GM18498 (cell line): ENCODE results near the gene CAMK1D.
"Not testable (repeated sequence)": the region's sequence is repeated elsewhere in the genome, so short reads cannot be mapped to it uniquely, and the experiment has no call there.

Experiments
- ATAC-seq: cut with Tn5 transposase; IDR thresholded peaks from one replicate; pipeline ENCODE4 v1.9.1; 2021; ENCODE audit warnings: mild to moderate bottlenecking, moderate library complexity; ENCODE audit not compliant: unreplicated experiment

CAMK1D gene

DNA sequence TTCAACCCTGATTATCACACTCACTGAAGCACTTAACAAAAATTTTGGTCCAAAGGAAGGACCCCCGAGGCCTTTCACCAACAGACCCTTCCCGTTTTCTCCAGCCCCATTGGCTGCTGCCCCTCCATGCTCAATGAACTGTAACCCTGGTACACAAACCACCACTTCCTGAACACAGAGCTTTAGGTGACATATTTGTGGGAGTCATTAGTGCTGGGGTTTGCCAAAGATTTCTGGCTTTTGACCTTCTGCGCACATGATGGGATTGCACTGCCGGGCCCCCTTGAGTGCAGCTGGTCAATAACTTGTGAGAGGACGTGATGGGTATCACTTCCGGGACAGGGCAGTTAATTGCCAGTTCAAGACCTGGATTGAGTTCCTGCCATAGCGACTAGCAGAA, 9.0 kb upstream of the CAMK1D start:
- ATAC-seq, result no peak

DNA sequence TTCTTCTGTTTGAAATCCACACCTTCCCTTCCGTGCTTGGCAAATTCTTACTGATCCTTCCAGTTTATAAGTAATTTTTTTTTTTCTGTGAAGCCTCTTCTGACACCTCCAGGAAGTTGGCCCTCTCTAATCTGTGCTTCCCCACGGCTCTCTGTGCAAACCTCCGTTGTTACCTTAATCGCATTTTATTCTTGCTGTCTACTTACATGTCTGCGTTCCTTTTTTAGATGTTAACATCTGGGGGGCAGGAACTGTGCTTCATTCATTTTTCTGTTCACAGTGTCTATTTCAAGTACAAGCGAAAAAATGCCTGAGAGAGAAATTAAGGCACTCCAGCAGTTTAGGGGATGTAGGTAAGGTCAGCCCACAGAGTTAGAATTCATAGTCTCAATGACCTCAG, 8.4 kb upstream of the CAMK1D start:
- no peak for ATAC-seq

DNA sequence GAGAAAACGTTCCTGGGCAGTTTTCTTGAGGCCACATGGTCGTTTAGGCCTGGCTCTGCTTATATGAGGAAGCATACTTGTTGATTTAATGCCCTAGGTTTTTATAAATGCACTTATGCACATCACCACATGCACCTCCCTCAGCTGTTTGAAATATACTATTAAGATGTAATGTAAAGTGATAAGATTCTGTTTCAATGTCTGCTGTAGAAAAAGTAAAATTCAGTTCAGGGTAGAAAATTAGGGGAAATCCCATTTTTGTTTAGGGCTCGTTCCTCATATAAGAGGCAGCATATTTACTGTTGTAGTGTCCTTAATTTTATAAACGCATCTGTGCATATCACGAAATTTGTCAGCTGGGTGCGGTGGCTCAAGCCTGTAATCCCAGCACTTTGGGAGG, 7.8 kb upstream of the CAMK1D start:
- no peak for ATAC-seq

DNA sequence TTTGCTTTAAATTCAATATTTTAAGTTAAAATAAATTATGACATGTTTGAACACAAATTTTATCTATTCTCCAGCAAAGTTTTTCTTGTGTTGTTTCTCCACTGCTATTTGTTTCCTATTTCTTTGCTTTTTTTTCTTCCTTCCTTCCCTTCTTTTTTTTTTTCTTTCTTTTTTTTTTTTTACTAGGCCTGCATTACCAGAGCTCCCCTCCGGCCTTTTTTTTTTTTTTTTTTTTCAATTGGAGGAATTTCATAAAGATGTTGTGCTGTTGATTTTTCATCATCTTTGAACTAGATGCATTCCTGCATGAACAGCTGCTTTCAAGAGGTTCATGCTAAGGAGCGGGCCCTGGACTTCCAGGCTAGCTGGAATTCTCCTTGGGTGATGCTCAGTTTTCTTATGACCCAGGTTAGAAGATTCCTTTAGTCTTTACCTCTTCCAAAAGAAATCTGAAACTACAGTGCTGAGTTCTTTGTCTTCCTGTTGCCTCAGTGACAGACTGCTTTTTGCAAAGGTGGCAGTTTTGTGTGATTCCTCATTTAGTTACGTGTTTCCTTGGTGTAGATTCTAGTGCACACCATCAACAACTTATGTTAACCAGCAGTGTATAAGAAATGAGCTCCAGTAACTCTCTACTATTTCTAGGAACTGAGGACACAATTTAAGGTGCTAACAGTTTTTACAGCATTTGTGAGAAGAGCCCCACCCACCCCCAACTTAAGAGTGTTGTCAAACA, 4.8 kb upstream of the CAMK1D start:
- no peak for ATAC-seq

DNA sequence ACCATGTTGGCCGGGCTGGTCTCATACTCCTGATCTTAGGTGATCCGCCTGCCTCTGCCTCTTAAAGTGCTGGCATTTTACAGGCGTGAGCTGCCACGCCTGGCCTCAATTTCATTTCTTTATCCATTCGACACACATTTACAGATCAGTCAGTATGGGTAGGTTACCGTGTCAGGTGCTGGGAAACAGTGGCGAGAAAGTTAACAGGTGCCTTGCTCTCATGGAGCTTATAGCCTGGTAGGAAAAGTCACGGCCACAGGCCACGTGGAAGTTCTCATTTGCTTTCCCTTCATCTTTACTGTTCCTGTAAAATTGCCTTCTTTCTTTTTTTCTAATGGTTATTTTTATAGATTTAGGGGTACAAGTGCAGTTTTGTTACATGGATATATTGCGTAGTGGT, 2.6 kb upstream of the CAMK1D start:
- no peak for ATAC-seq

DNA sequence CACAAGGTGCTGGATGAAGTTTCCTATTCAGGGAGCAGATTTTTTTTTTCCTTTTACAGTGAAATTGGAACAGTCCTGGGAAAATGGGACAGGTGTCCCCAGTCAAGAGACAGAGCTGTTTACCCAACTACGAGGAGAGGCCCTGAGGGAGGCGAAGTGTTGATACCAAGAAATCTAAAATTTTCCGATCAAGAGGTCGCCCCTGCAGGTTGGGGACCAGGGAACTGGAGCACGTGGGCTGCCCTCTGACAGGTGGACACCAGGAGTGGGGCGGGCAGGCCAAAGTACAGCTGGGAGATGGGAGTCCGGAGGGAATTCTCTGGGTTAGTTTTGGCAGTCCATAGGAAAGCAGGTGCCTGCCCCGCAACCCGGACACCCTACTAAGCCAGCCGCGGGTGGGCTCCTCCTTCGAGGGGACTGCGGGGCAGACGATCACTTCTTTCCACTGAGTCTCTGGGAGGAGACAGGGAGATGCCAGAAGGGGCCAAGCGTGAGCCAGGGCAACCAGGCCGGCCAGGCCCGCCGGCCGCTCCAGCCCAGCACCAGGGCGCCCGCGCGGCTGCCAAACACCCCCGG, 965 bp upstream of the CAMK1D start:
- no peak for ATAC-seq

DNA sequence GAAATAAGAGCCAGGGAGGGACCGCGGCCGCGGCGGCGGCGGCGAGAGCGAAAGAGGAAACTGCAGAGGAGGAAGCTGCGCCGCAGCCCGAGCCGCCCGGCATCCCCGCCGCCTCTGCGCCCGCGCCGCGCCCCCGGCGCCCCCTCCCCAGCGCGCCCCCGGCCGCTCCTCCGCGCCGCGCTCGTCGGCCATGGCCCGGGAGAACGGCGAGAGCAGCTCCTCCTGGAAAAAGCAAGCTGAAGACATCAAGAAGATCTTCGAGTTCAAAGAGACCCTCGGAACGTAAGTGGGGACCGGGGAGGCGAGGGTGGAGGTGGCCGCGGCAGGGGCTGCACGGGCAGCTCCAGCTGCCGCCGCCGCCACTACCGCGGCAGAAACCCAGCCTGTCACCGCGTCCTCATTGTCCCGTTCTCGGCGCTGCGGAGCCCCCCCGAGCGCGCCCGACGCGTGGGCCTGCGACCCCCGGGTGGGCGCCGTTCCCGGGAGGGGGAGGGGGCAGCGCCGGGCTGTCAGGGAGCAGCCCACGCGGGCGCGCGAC, 351 bp downstream of the CAMK1D start:
- ATAC-seq, result peak; percentile 60

DNA sequence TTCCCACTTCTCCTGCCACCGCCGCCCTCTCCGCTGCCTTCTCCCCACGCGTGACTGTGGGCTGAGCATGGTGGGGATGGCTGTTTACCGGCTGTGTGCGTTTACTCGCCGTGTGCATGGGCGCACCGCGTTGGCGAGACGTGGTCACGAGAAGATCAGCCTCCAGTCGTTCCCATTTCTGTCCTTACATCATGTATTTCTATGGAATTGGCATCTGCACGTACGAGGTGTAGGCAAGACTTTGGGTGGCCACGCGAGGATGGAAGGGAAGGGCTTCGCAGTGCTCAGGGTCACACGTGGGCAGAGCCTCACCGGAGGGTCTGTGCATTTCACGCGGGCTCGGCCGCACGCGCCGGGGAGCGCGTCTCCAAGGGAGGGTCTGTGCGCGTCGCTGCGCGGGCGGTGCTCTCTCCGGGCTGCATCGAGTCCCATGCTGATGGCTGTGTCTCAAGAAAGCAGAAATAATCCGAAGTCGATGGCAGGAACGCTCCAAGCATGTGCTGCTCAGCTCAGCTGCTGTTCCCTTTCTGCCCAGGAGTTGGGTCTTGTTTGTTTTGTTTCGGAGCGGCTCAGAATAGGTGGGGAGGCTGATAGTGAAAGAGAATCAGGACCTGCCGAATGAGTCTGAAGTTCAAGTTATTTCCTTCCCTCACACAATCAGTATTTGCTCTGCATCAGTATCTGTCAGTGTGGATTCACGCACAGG, 973 bp downstream of the CAMK1D start:
- ATAC-seq, result no peak

DNA sequence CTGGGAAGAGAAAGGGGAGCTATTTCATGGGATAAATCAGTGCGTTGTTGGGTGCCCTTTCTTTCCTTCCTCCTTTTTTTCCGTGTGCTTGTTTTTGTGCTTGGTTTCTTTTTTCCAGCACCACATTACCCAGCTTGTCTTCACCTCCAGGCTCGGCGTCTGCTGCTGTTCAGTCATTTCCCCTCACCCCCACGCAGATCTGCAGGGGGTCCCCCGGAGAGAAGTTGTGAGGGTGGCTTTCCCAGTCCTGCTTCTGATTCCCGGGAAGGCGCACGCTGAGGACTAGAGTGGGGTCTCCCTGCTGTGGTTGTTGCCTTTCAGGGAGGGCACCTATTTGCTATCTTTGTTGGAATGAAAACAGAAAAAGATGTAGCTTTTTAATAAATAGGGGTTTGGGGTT, 1.6 kb downstream of the CAMK1D start:
- ATAC-seq, result no peak

DNA sequence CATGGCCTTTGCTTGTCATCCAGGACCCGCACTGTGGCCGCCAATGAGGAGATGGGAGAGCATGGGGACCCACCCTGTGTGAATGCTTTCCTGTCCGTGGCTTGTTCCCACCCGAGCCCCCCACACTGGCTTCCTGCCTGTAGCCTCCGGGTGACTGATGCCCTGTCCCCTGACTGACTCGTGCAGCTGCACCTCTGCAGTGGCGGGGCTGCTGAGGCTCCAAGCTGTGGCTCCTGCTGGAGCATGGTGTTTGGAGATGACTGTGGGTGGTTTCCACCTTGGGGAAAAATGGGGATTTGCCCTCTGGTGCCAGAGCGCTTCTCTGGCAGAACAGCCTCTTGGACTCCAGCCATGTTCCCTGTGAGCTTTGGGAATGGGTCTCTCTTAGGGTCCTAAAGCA, 2.1 kb downstream of the CAMK1D start:
- no peak for ATAC-seq

DNA sequence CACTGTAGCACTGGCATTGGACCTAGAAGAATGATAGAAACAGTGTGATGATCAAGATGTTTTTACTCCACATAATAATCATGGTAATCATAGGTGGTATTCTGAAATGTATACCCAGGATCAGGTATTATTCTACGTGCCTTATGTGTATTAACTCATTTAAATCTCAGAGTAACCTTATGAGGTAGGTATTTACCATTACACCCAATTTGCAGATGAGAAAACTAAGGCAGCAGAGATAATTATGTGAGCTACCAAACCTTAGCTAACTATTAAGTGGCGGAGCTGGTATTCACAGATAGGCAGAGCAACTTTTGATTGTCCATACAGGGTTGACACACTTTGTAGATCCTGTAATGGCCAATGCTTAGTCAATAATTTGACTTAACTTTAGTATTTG, 2.5 kb downstream of the CAMK1D start:
- no peak for ATAC-seq

DNA sequence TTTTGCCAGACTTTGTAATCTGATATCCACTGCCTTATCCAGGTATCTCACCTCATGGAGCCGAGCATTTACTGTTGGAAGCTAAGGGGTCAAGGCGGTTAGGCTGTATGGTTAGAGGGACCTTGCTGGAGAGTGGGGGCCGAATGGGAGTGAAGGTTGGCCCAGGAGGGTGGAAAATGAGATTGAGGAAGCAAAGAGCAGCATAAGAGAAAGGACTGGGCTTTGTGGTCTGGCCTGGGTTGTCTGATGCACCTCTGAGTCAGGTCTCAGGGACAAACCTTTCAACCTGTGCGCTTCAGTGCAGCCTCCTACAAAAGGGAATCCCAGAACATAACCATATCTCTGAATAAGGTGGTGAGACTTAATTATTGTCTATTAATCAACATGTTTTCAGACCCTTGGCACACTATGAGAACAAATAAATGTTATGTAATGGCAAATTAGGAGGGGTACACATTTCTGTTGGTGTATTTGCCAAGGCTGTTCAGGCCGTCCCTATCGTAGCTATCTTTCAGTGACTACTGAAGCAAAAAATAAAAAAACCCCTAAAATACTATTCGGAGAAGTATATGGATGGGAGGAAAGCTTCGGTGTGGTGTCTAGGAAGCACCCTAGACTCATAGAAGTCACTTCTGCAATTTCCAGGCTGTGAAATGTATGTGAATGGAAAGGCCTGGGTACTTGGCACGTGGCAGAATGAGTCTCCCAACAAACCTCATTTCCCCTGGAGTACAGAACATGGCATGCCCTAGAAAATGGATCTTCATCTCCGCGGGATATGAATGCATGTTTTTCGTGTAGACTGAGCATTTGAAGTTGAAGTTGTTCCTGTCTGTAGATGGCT, 4.3 kb downstream of the CAMK1D start:
- ATAC-seq, result no peak

DNA sequence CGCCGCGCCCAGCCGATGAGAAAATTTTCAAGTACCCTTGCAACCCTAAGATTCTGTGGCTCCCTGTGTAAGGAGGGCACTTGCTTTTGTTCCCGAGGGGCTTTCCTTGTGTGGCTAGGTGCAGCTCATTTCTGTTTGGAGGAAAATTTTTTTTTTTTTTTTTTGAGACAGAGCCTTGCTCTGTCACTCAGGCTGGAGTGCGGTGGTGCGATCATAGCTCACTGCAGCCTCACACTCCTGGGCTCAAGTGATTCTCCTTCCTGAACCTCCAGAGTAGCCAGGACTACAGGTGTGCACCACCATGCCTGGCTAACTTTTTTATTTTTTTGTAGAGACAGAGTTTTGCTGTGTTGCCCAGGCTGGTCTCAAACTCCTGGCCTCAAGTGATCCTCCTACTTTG, 5.3 kb downstream of the CAMK1D start:
- not testable (repeated sequence) for ATAC-seq

DNA sequence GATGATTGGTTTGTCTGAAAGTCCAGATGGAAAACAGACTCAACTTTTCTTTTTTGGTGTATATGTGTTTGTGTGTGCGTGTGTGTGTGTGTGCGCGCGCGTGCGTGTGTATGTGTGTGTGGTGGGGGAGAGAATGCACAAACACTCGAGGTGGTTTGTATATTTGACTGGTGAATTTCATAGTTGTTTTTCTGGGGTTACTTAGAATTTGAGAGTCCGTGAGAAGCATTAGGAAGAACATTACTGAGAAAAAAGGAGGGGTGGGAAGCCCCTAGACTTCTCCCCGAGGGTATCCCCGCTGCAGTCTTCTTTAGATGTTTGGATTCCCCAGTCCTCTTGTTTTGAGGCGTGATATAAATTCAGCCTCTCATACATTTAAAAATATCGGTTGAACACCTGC, 6.0 kb downstream of the CAMK1D start:
- ATAC-seq, result no peak

DNA sequence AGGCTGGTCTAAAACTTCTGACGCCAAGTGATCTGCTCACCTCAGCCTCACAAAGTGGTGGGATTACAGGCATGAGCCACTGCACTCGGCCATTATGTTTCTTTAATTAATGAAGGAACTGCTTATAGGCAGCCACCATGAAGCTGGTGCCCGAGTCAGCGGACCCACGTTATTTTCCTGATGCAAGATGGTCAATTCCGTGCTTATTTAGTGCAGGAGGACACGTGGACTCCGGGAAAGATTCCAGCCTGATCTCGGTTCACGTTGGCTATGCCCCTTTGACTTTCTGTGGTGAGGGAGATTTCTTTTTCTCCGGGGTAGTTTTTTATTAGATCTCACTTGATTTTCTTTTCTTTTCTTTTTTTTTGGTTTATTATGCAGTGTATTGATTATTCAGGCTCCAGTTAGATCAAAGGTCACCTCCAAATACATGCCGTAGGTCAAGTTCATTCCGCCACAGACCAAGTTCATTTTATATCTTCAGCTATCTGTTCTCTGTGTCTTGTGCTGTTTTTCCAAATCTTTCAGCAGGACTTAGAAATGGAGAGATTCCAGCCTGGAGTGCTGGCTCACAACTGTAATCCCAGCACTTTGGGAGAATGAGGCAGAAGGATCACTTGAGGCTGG, 8.3 kb downstream of the CAMK1D start:
- ATAC-seq, result no peak

DNA sequence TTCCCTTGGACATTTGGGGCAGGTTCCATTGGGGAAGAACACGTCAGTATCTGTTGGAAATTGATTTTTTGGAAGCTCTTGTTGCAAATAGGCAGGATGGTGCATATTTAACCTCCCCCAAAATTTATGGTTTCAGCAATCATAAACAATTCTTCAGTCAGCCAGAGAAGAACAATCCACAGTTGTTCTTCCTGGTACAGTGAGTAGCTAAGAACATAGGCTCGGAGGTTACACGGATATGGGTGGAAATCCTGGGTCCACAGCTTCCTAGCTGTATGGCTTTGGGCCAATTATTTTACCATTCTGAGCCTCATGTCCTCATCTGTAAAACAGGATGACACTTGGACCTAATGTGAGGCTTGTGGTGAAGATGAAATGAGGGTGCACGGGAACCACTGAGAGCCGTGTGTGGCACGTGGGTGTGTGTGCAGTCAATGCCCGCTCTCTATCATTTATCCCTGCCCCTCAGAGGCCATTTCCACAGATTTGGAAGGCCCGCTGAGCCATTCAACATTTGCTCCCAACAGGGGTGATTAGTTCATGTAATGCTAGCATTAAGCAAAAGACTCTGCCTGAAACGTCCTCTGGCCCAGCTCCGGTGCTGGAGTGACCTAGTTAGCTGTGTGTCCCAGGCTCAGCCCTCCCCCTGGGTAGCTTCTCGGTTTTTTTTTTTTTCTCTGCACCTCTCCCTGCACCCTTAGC, 9.7 kb downstream of the CAMK1D start:
- no peak for ATAC-seq

DNA sequence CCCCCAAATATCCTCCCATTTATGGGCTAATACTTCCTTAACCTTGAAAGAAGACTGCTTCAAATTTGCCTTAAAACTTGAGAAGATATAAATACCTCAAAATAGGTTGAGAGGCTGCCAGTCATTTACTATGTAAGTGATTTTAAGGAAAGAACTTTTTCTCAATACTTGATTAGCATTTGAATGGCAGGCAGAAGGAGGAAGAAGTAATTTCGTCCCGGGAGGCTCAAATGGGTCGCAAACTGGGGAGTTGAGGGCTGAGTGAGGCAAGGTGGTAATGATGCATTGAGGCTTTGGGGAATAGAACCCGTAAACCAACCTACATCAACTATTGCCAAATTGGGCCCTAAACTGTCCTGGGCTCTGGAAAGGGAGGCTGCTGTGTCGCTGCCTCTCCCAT, 11.1 kb downstream of the CAMK1D start:
- no peak for ATAC-seq

DNA sequence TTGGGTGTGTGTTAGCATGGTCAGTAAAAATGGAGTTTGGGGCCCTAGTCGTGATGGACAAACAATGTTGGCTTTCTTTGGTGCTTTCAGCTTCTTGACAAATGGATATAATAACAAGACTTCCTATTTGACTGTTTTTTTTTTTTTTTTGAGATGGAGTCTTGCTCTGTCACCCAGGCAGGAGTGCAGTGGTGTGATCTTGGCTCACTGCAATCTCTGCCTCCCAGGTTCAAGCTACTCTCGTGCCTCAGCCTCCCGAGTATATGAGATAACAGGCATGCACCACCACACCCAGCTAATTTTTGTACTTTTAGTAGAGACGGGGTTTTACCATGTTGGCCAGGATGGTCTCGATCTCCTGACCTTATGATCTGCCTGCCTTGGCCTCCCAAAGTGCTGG, 11.8 kb downstream of the CAMK1D start:
- not testable (repeated sequence) for ATAC-seq

DNA sequence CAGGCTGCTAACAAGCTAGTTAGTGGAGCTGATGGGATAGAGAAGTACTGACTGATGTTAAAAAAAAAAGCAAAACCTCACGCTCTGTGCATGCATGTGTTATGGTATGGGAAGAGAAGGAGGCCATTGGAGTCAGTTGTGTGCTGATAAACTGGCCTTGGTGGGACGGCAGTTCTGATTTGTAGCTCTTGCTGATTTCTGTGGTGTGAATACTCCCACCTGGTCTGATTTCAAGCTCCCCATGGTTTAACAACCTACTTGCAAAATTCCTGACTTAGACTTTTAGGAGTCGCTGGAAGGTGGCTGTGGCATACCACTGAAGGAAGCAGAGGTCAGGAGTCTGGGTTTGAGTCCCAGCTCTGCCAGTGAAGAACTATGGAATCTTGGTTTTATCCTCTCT, 15.2 kb downstream of the CAMK1D start:
- no peak for ATAC-seq

DNA sequence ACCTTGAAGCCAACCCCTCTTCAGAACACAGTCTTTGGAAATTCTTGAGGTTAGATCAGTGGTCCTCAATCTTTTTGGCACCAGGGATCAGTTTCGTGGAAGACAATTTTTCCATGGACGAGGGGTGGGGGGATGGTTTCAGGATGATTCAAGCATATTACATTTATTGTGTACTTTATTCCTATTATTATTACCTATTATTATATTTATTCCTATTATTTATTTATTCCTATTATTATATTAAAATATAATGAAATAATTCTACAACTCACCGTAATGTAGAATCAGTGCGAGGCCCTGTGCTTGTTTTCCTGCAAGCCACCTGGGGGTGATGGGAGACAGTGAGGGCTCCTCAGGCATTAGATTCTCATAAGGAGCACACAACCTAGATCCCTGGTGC, 17.9 kb downstream of the CAMK1D start:
- ATAC-seq, result no peak
